A549 treated with Mapracorat at 1 μM for 4 hours (cell line): ENCODE results near the gene PAK6. TPM values are rescaled to one million over a fixed set of nuclear protein-coding genes. Genes with fewer than 3 reads are reported as not detected.

ENCODE experiments used
- total RNA-seq: library from RNA; stranded (reverse); fragments of 200-300 nt; extraction: Qiagen RNA extraction; gene quantifications from 5 replicates; pipeline ENCODE4 v1.2.3, GENCODE V29; 2022

The PAK6 gene
- 0.43 to 0.86 TPM (median 0.60 TPM) in 5 replicates for total RNA-seq

GRCh38 chr15:40238532-40239403 lies at the start of gene PAK6:
Gene PAK6 (plus strand): TSS chr15:40239063. CDS start chr15:40264786, 25,723 bp downstream.

DNA sequence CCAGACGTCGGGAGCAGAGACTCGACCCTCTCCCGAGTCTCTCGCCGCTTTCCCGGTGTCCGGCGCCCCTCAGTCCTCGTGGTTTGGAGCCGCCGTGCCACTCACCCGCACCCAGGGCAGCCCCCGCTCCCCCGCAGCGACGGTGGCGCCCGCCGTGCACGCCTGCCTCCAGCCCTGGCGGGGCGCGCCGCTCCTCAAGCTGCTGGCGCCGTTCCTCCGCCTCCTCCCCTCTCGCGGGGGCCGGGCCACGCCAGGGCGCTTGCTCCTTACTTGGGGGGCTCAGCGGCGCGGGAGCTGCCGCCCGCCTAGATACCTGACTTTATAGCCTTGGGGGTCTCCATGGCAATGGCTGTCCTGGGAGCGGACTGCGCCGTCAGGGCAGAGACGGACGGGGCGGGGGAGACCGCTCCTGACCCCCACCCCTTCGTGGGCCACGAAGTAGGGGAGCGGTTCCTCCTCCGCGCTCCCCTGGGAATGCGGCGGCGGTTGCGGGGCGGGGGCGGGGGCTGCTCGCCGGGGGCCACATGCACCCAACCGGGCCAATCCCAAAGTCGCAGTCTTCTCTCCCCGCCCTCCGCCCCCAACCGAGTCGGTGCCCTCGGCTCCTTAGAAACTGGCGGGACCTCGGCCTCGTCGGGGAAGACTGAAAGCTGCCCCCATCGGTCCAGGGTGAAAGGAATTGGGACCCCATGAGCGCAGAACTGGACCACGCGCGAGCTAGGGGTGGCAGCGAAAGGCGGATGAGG lies 44.2 kb downstream of the PAK6 start, which contains the start of gene ANKRD63:
Gene ANKRD63, minus strand, starts transcription at position 196 of the 746 bp plus-strand sequence. CDS start 478 bp downstream, outside the sequence.

DNA sequence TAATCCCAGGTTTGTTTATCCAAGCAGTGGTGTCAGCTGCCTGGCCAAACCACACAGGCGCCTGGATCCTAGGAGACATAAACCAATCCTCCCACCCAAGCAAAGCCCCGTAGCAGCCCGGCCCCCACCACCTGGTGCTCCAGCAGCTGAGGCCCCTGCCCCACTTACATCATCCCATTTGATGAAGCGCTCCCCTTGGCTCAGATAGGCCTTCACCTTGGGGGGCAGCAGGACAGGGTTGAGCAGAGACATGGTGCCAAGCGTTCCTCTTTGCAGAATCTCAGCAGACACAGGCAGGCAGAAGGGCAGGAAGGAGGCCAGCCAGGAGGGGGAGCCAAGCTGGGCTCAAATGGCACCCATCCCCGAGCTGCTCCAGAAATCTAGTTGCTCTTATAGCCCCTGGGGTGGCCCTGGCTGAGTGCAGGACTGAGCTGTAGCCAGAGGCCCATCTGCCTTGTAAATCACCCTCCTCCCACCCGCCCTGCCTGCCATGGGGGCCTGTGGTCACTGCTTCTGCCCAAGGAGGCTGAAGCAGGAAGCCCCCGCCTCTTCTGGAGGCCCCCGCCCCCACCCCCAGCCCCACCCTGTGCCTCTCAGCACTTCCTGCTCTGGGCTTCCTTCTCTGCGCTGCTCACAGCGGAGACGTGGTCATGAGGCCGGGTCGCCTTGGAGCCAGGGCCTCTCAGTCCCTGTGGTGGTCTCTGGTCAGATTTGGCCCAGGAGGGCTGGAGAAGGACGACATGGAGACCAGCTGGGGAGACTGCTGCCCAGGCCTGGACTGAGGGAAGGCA lies 68.8 kb downstream of the PAK6 start, which contains the start of gene PLCB2:
Gene PLCB2, minus strand, starts transcription at position 515 of the 791 bp plus-strand sequence. Its CDS starts 263 bp downstream, at position 252.

GRCh38 chr15:40323239-40323952 lies 84.5 kb downstream of the PAK6 start, which contains the start of gene INAFM2:
Gene INAFM2 (plus strand): TSS chr15:40323692. CDS start chr15:40324056, 364 bp downstream.

Other genes starting within 250 kb of the PAK6 start
- 250 to 272 TPM (median 263 TPM) in 5 replicates for gene SRP14, start 199.9 kb upstream of the PAK6 start, total RNA-seq
- gene BMF, start 130.2 kb upstream of the PAK6 start, total RNA-seq = 0.97 to 1.5 TPM (median 1.1 TPM) in 5 replicates
- gene BUB1B, start 78.0 kb upstream of the PAK6 start, total RNA-seq = 24.0 to 29.7 TPM (median 27.8 TPM) in 5 replicates
- 0.15 to 0.40 TPM (median 0.32 TPM) in 4 of 5 replicates, not detected in the other for gene ANKRD63, start 44.0 kb downstream of the PAK6 start, total RNA-seq
- gene PLCB2, start 68.9 kb downstream of the PAK6 start, total RNA-seq = 0.51 to 1.1 TPM (median 0.77 TPM) in 5 replicates
- 5.2 to 6.8 TPM (median 6.4 TPM) in 5 replicates for gene INAFM2, start 84.6 kb downstream of the PAK6 start, total RNA-seq
- 17.1 to 25.1 TPM (median 20.2 TPM) in 5 replicates for gene CCDC9B, start 101.9 kb downstream of the PAK6 start, total RNA-seq
- gene PHGR1, start 112.0 kb downstream of the PAK6 start, total RNA-seq = not detected in 5 replicates
- 0.64 to 2.6 TPM (median 1.0 TPM) in 5 replicates for gene DISP2, start 119.2 kb downstream of the PAK6 start, total RNA-seq
- 45.3 to 54.4 TPM (median 51.5 TPM) in 5 replicates for gene KNSTRN, start 143.7 kb downstream of the PAK6 start, total RNA-seq
- 10.7 to 14.2 TPM (median 12.5 TPM) in 5 replicates for gene IVD, start 166.7 kb downstream of the PAK6 start, total RNA-seq
- gene BAHD1, start 201.9 kb downstream of the PAK6 start, total RNA-seq = 10.4 to 12.3 TPM (median 11.6 TPM) in 5 replicates
- gene CHST14, start 231.9 kb downstream of the PAK6 start, total RNA-seq = 14.2 to 19.8 TPM (median 18.8 TPM) in 5 replicates